ENCODE data around the gene PPP1R3F. TPM values are rescaled to one million over a fixed set of nuclear protein-coding genes. Genes with fewer than 3 reads are reported as not detected.

PPP1R3F gene
- total RNA-seq, 1 experiment from 2014 or later: 7.3 TPM

GRCh38 chrX:49262603-49263002 is 7.0 kb upstream of the PPP1R3F start:
- Histone ChIP-seq H3K14ac (ENCODE audit: insufficient read depth, low read length) (no peak overlapping the region), H2AK5ac (ENCODE audit: insufficient read length, low read length) (no peak overlapping the region), H3T11ph (ENCODE audit: low read length) (no peak overlapping the region), H3K9me3 (ENCODE audit: control insufficient read depth, low read depth, low read length) (peaks cover 22% of the 10 kb centered on the region), H4K8ac (replicated peaks; ENCODE audit: insufficient read length, low read depth, low read length) (no peak overlapping the region), H3K79me1 (ENCODE audit: insufficient read depth, low read depth, low read length, poor library complexity, severe bottlenecking) (no peaks in the 10 kb centered on the region), H4K5ac (ENCODE audit: insufficient read length, low read depth, low read length) (no peak overlapping the region), H3K27ac (ENCODE audit: insufficient read length, low read depth, low read length) (no peak overlapping the region), H3K4me2 (ENCODE audit: insufficient read depth, insufficient read length, low read length) (no peak overlapping the region), H3K18ac (ENCODE audit: insufficient read length, low read depth, low read length) (no peak overlapping the region), H2BK12ac (ENCODE audit: insufficient read length, low read depth, low read length) (no peak overlapping the region), H3K23ac (ENCODE audit: insufficient read length, low read depth, low read length) (no peak overlapping the region), H4K91ac (ENCODE audit: insufficient read length, low read depth, low read length) (no peak overlapping the region), H2BK120ac (ENCODE audit: low read depth, low read length, poor library complexity, severe bottlenecking) (no peak overlapping the region), H3K23me2 (ENCODE audit: insufficient read length, low read depth, low read length, poor library complexity, severe bottlenecking) (no peaks in the 10 kb centered on the region), H3K79me2 (ENCODE audit: insufficient read depth, low read length) (no peaks in the 10 kb centered on the region), H3K4ac (ENCODE audit: low read depth, low read length) (no peak overlapping the region), H3K4me1 (ENCODE audit: insufficient read depth, low read length) (no peaks in the 10 kb centered on the region), H2BK20ac (ENCODE audit: low read depth, low read length, poor library complexity, severe bottlenecking) (no peak overlapping the region), H2BK15ac (ENCODE audit: low read depth, low read length) (no peak overlapping the region), H2BK5ac (ENCODE audit: insufficient read length, low read length) (no peak overlapping the region), H2AFZ (ENCODE audit: low read length) (no peak overlapping the region), H3K56ac (ENCODE audit: insufficient read length, low read depth, low read length) (no peak overlapping the region), H3K27me3 (ENCODE audit: insufficient read depth, low read length) (no peaks in the 10 kb centered on the region), H3K9ac (ENCODE audit: extremely low read depth, insufficient read length, low read length) (no peak overlapping the region), H4K20me1 (ENCODE audit: control insufficient read depth, insufficient read depth, insufficient read length) (no peaks in the 10 kb centered on the region)
- H3K27ac Mint-ChIP-seq: no peak overlapping the region
- peaks cover 17% of the 10 kb centered on the region for H3K27me3 Mint-ChIP-seq (ENCODE audit: low read depth)
- peaks cover 8 to 12% of the 10 kb centered on the region in 2 experiments for H3K4me1 Mint-ChIP-seq
- no CpG with 5 or more reads among the region's 1 CpG for WGBS (ENCODE audit: extremely low coverage, insufficient read length, low lambda C conversion rate)
- peaks cover 79 to 80% of the 10 kb centered on the region in 2 experiments for H3K9me3 Mint-ChIP-seq
- H3K4me3 Mint-ChIP-seq: no peak overlapping the region
- TF ChIP-seq CTCF (conservative IDR thresholded peaks at IDR 0.05): no peak
- DNase-seq: no peak
- peaks cover 5 to 11% (median 7%) of the 10 kb centered on the region in 3 experiments for H3K36me3 Mint-ChIP-seq (ENCODE audit: insufficient read depth in 1 of 3, low read depth in 3 of 3)

Data from H9 (cell line).